ENCODE data around the gene TBX5.

TBX5 gene

GRCh38 chr12:114405519-114406271 lies at the start of gene TBX5:
TBX5 (minus strand) TSS chr12:114406144; CDS start chr12:114403898, 2,246 bp downstream.
- no peak for DNase-seq (ENCODE audit: low read depth in 2 of 2)

- no peak for DNase-seq (ENCODE audit: low read depth in 2 of 2)
These were observed 45.7 kb upstream of the TBX5 start for GRCh38 chr12:114451657-114452056.

- DNase-seq (ENCODE audit: low read depth in 2 of 2): no peak
These were observed 44.8 kb upstream of the TBX5 start for GRCh38 chr12:114450515-114451300.

- DNase-seq (ENCODE audit: low read depth in 2 of 2): no peak
These were observed 44.1 kb upstream of the TBX5 start for GRCh38 chr12:114450019-114450418.

- DNase-seq (ENCODE audit: low read depth in 2 of 2): no peak
These were observed 42.6 kb upstream of the TBX5 start for GRCh38 chr12:114448618-114448933.

GRCh38 chr12:114447799-114448617 lies 42.1 kb upstream of the TBX5 start:
- no peak for DNase-seq (ENCODE audit: low read depth in 2 of 2)

- DNase-seq (ENCODE audit: low read depth in 2 of 2): no peak
These were observed 41.4 kb upstream of the TBX5 start for GRCh38 chr12:114447274-114447716.

GRCh38 chr12:114445401-114446323 lies 39.7 kb upstream of the TBX5 start:
- no peak for DNase-seq (ENCODE audit: low read depth in 2 of 2)

GRCh38 chr12:114444422-114445279 lies 38.7 kb upstream of the TBX5 start:
- DNase-seq (ENCODE audit: low read depth in 2 of 2): no peak

- DNase-seq (ENCODE audit: low read depth in 2 of 2): no peak
These were observed 37.9 kb upstream of the TBX5 start for GRCh38 chr12:114443607-114444421.

- no peak for DNase-seq (ENCODE audit: low read depth in 2 of 2)
These were observed 36.6 kb upstream of the TBX5 start for GRCh38 chr12:114442578-114442977.

- DNase-seq (ENCODE audit: low read depth in 2 of 2): no peak
These were observed 35.6 kb upstream of the TBX5 start for GRCh38 chr12:114441545-114441944.

- DNase-seq (ENCODE audit: low read depth in 2 of 2): no peak
These were observed 35.1 kb upstream of the TBX5 start for GRCh38 chr12:114441039-114441383.

GRCh38 chr12:114440270-114441038 lies 34.5 kb upstream of the TBX5 start:
- DNase-seq (ENCODE audit: low read depth in 2 of 2): no peak

- DNase-seq (ENCODE audit: low read depth in 2 of 2): no peak
These were observed 33.9 kb upstream of the TBX5 start for GRCh38 chr12:114439817-114440216.

GRCh38 chr12:114439261-114439683 lies 33.3 kb upstream of the TBX5 start:
- no peak for DNase-seq (ENCODE audit: low read depth in 2 of 2)

GRCh38 chr12:114438635-114439256 lies 32.8 kb upstream of the TBX5 start:
- no peak for DNase-seq (ENCODE audit: low read depth in 2 of 2)

- DNase-seq (ENCODE audit: low read depth in 2 of 2): no peak
These were observed 28.4 kb upstream of the TBX5 start for GRCh38 chr12:114434341-114434740.

Data from fibroblast of skin of left quadriceps (primary cell).